PC-9 (cell line): ENCODE measurements around the gene SSR4. TPM values are rescaled to one million over a fixed set of nuclear protein-coding genes. Genes with fewer than 3 reads are reported as not detected.

Experiments used
- BruUV-seq: library from RNA; stranded (reverse); fragments of 400-500 nt; replicated peaks from 2 replicates; lab custom pipeline; 2021; lab: Mats Ljungman, UMichigan
- CTCF ChIA-PET: fragments of 300-600 bp; sonication (Branson Sonifier 250); formaldehyde crosslinking; loops from one replicate; lab custom pipeline; 2022; ENCODE audit warnings: antibody characterized with exemption; lab: Charles Lee
- POLR2A ChIA-PET: fragments of 300-600 bp; sonication (Branson Sonifier 250); formaldehyde crosslinking; loops from one replicate; lab custom pipeline; 2022; ENCODE audit warnings: antibody characterized with exemption; ENCODE audit not compliant: unreplicated experiment; lab: Charles Lee
- DNase-seq, 2 experiments: peaks; one replicate each; pipeline versions ENCODE4 v3.0.0 to v3.0.0-alpha.2; 2015 to 2022; ENCODE audit warnings: mixed read lengths in 1 of 2
- H2AFZ ChIP-seq: fragments of 200-600 bp; sonication (generic); 2 replicates; pipeline ENCODE4 v1.8.1; 2017; ENCODE audit warnings: antibody characterized with exemption
- H3F3A ChIP-seq: fragments of 200-600 bp; sonication (generic); 2 replicates; pipeline ENCODE4 v1.8.1; 2017; ENCODE audit warnings: antibody characterized with exemption, mild to moderate bottlenecking, low read depth; ENCODE audit not compliant: insufficient read depth
- H3K27ac ChIP-seq: fragments of 200-600 bp; sonication (generic); 2 replicates; pipeline ENCODE4 v1.6.1; 2016; ENCODE audit warnings: mixed run types
- H3K27me3 ChIP-seq: fragments of 200-600 bp; sonication (generic); 2 replicates; pipeline ENCODE4 v1.6.1; 2016; ENCODE audit warnings: low read depth, mixed run types; ENCODE audit not compliant: insufficient read depth
- H3K36me3 ChIP-seq: fragments of 200-600 bp; sonication (generic); 2 replicates; pipeline ENCODE4 v1.6.1; 2016; ENCODE audit warnings: low read depth, mixed run types
- H3K4me1 ChIP-seq: fragments of 200-600 bp; sonication (generic); replicated peaks from 2 replicates; pipeline ENCODE4 v1.6.1; 2016; ENCODE audit warnings: mixed run types; ENCODE audit not compliant: insufficient read depth
- H3K4me2 ChIP-seq: fragments of 200-600 bp; sonication (generic); 2 replicates; pipeline ENCODE4 v1.6.1; 2017; ENCODE audit warnings: mixed run types
- H3K4me3 ChIP-seq: fragments of 200-600 bp; sonication (generic); 2 replicates; pipeline ENCODE4 v1.6.1; 2016; ENCODE audit warnings: mixed run types
- H3K79me2 ChIP-seq: fragments of 200-600 bp; sonication (generic); 2 replicates; pipeline ENCODE4 v1.6.1; 2017; ENCODE audit warnings: low read depth, mixed run types
- H3K9me2 ChIP-seq: fragments of 200-600 bp; sonication (generic); 2 replicates; pipeline ENCODE4 v1.8.1; 2017; ENCODE audit warnings: mild to moderate bottlenecking; ENCODE audit not compliant: insufficient read depth
- H3K9me3 ChIP-seq: fragments of 200-600 bp; sonication (generic); 2 replicates; pipeline ENCODE4 v1.8.1; 2016; ENCODE audit warnings: low read depth; ENCODE audit not compliant: insufficient read depth
- H4K20me1 ChIP-seq: fragments of 200-600 bp; sonication (generic); 2 replicates; pipeline ENCODE4 v1.8.1; 2017; ENCODE audit not compliant: insufficient read depth
- EZH2 ChIP-seq: fragments of 200-600 bp; sonication (generic); IDR thresholded peaks from 2 replicates; pipeline ENCODE4 v1.8.0; 2017; ENCODE audit warnings: antibody characterized with exemption, low read depth
- intact Hi-C: fragments of 100-400 bp; cut with micrococcal nuclease; formaldehyde crosslinking; loops from one replicate; pipeline ENCODE4 v1.10.0; 2022; ENCODE audit not compliant: unreplicated experiment
- total RNA-seq: library from RNA; stranded (reverse); gene quantifications from 2 replicates; pipeline ENCODE4 v1.2.3, GENCODE V29; 2021
- TF ChIP-seq, protein P1 (sequence below): fragments of 200-600 bp; sonication (generic); conservative IDR thresholded peaks from 2 replicates; pipeline ENCODE4 v1.6.1; 2017; ENCODE audit warnings: mixed run types, antibody characterized with exemption, mild to moderate bottlenecking, moderate library complexity

The SSR4 gene
- total RNA-seq, 1 experiment from 2014 or later: 223 TPM

DNA sequence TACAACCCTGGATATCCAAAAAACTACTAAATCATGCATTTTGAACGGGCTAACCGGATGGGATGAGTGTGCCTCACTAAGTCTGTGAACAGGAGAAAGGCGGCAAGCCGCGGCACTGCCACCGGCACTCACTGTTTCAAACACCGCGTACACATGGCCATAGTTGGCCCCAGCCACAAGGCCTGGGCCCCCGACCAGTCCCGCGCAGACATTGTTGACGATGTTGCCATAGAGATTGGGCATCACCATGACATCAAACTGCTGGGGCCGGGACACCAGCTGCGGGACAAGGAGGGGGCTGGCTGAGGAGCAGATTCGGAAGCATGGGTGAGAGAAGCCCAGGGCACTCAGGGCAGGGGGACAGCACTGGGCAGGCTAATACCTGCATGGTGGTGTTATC lies 7.8 kb upstream of the SSR4 start:
- CTCF ChIA-PET: no interaction called here
- no peak overlapping the region for H3K4me3 ChIP-seq
- H3K4me2 ChIP-seq: no peak overlapping the region
- H4K20me1 ChIP-seq: no peaks in the 10 kb centered on the region
- H3K27ac ChIP-seq: no peak overlapping the region
- H3K36me3 ChIP-seq: no peaks in the 10 kb centered on the region
- no peak overlapping the region for H2AFZ ChIP-seq
- no peaks in the 10 kb centered on the region for H3K9me2 ChIP-seq
- no peak for DNase-seq
- no peaks in the 10 kb centered on the region for H3K4me1 ChIP-seq
- H3K27me3 ChIP-seq: no peaks in the 10 kb centered on the region
- no TSS peak for BruUV-seq
- TF ChIP-seq EZH2: no peak
- TF ChIP-seq, protein P1, sequence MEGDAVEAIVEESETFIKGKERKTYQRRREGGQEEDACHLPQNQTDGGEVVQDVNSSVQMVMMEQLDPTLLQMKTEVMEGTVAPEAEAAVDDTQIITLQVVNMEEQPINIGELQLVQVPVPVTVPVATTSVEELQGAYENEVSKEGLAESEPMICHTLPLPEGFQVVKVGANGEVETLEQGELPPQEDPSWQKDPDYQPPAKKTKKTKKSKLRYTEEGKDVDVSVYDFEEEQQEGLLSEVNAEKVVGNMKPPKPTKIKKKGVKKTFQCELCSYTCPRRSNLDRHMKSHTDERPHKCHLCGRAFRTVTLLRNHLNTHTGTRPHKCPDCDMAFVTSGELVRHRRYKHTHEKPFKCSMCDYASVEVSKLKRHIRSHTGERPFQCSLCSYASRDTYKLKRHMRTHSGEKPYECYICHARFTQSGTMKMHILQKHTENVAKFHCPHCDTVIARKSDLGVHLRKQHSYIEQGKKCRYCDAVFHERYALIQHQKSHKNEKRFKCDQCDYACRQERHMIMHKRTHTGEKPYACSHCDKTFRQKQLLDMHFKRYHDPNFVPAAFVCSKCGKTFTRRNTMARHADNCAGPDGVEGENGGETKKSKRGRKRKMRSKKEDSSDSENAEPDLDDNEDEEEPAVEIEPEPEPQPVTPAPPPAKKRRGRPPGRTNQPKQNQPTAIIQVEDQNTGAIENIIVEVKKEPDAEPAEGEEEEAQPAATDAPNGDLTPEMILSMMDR: no peak
- POLR2A ChIA-PET: no interaction called here
- H3K79me2 ChIP-seq: 0 out of 2 replicates have a peak, but pooled peaks cover 4% of the 10 kb centered on the region
- intact Hi-C loops: no loop called here
- no peaks in the 10 kb centered on the region for H3K9me3 ChIP-seq
- no peaks in the 10 kb centered on the region for H3F3A ChIP-seq

DNA sequence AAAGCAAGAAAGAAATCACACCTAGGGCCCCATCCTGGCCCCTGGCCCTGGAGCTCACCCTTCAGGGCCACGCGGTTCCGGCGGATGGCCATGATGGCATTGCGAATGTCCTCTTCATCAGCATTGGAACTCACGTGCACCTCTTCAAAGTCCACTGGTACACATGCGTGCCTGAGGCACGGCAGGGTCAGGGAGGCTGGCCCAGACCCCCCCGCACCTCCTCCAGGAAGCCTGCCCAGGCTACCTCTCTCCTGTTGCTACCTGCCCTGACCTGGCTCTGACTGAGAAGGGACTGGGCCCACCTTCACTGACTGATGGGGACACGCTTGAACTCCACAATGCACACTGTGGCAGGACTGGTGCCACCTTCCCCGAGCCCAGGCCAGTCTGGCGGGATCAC lies 4.8 kb upstream of the SSR4 start:
- H3K27ac ChIP-seq: no peak overlapping the region
- no peaks in the 10 kb centered on the region for H3F3A ChIP-seq
- intact Hi-C loops: loop anchor here (10.0 kb wide), 1 partner anchor 95 kb away; the partner anchor contains the start of gene L1CAM
- no peaks in the 10 kb centered on the region for H3K36me3 ChIP-seq
- DNase-seq: no peak
- ChIA-PET POLR2A (no interaction called here), CTCF (no interaction called here)
- no peaks in the 10 kb centered on the region for H3K27me3 ChIP-seq
- H2AFZ ChIP-seq: no peak overlapping the region
- H3K4me2 ChIP-seq: no peak overlapping the region
- peaks cover 26% of the 10 kb centered on the region for H3K79me2 ChIP-seq
- H3K4me3 ChIP-seq: no peak overlapping the region
- peaks cover 5% of the 10 kb centered on the region; the same call in 1 of the 2 replicates for H3K4me1 ChIP-seq
- BruUV-seq: no TSS peak
- H4K20me1 ChIP-seq: no peaks in the 10 kb centered on the region
- no peak for TF ChIP-seq EZH2
- TF ChIP-seq, protein P1: no peak
- no peaks in the 10 kb centered on the region for H3K9me3 ChIP-seq
- H3K9me2 ChIP-seq: no peaks in the 10 kb centered on the region

DNA sequence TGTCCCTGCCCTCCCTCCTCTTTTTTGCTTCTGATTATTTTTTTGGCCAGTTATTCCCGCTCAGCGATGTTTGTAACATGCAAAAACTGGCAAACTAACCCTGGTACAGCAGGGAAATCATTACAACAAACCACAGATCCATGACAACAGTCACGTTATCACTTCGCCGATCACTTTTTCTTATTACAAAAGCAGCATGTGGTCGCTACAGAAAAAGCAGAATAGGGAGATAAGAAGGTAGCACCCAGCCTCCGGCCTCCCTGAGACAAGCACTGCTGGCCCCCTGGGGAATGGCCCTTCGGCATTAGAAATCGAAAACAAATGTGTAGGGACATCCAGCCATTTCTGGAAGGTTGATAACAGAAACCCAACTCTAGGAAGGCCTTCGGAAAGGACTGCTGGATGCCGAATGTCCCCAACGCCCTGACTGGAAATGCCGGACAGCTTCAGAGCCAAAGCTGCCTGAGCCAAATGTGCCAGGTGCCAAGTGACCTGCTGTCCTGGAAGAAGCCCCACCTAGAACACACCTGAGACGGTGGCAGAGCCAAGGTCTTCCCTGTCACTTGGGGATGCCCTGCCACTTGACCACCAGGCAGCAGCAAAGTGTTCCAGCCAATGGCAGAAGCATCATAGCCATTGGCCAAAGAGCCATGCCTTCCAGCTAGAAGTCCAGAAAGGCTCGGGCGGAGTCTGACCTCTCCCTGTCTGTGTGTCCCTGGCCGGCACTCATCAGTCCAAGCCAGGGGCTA lies 3.2 kb upstream of the SSR4 start:
- no peaks in the 10 kb centered on the region for H3K36me3 ChIP-seq
- H3K4me3 ChIP-seq: no peak overlapping the region
- POLR2A ChIA-PET: no interaction called here
- no peak overlapping the region for H3K4me2 ChIP-seq
- no peaks in the 10 kb centered on the region for H3K9me2 ChIP-seq
- no TSS peak for BruUV-seq
- H3F3A ChIP-seq: no peaks in the 10 kb centered on the region
- peaks cover 42% of the 10 kb centered on the region for H3K79me2 ChIP-seq
- H4K20me1 ChIP-seq: no peaks in the 10 kb centered on the region
- H3K4me1 ChIP-seq: peaks cover 13% of the 10 kb centered on the region; the same call in 1 of the 2 replicates
- TF ChIP-seq, protein P1: no peak
- TF ChIP-seq EZH2: no peak
- no peak overlapping the region for H2AFZ ChIP-seq
- CTCF ChIA-PET: no interaction called here
- no peaks in the 10 kb centered on the region for H3K9me3 ChIP-seq
- no peak for DNase-seq
- no peak overlapping the region for H3K27ac ChIP-seq
- H3K27me3 ChIP-seq: no peaks in the 10 kb centered on the region
- intact Hi-C loops: loop anchor here (10.0 kb wide), 1 partner anchor 94 kb away; the partner anchor contains the start of gene L1CAM
